Activated CD8-positive, alpha-beta memory T cell treated with anti-CD3 and anti-CD28 coated beads for 24 hours (primary cell): ENCODE data around the gene ACSS1.

Experiments used
- DNase-seq: peaks from one replicate; pipeline ENCODE4 v3.0.0-alpha.2; 2020

Gene ACSS1

GRCh38 chr20:25077610-25078169, 19.8 kb upstream of the ACSS1 start:
- peak; percentile 53 for DNase-seq

- peak; percentile 56 for DNase-seq
Measured at GRCh38 chr20:25076731-25077609, 19.0 kb upstream of the ACSS1 start.

- peak; percentile 32 for DNase-seq
Measured at GRCh38 chr20:25076201-25076600, 18.3 kb upstream of the ACSS1 start.

GRCh38 chr20:25073544-25073943, 15.6 kb upstream of the ACSS1 start:
- peak; percentile 15 for DNase-seq

GRCh38 chr20:25072226-25072811, 14.4 kb upstream of the ACSS1 start:
- DNase-seq: peak; percentile 30

GRCh38 chr20:25071734-25072133, 13.8 kb upstream of the ACSS1 start:
- peak; percentile 50 for DNase-seq

GRCh38 chr20:25070821-25071473, 13.0 kb upstream of the ACSS1 start:
- peak; percentile 11 for DNase-seq

GRCh38 chr20:25067102-25067987, 9.4 kb upstream of the ACSS1 start:
- no peak for DNase-seq

- no peak for DNase-seq
Measured at GRCh38 chr20:25066386-25066785, 8.4 kb upstream of the ACSS1 start.

- DNase-seq: peak; percentile 82
Measured at GRCh38 chr20:25065625-25066338, 7.8 kb upstream of the ACSS1 start.

- DNase-seq: no peak
Measured at GRCh38 chr20:25065072-25065624, 7.2 kb upstream of the ACSS1 start.

- no peak for DNase-seq
Measured at GRCh38 chr20:25064561-25065071, 6.7 kb upstream of the ACSS1 start.

GRCh38 chr20:25063981-25064380, 6.0 kb upstream of the ACSS1 start:
- DNase-seq: no peak

- no peak for DNase-seq
Measured at GRCh38 chr20:25063546-25063945, 5.6 kb upstream of the ACSS1 start.

GRCh38 chr20:25062841-25063240, 4.9 kb upstream of the ACSS1 start:
- DNase-seq: no peak

- DNase-seq: no peak
Measured at GRCh38 chr20:25061821-25062530, 4.0 kb upstream of the ACSS1 start.

GRCh38 chr20:25061103-25061799, 3.3 kb upstream of the ACSS1 start:
- DNase-seq: no peak

- DNase-seq: no peak
Measured at GRCh38 chr20:25059866-25060465, 2.0 kb upstream of the ACSS1 start.
